Mesenchymal stem cell (in vitro differentiated cells and primary cell): ENCODE data around the gene PLGRKT.

Experiments
- DNase-seq: peaks from one replicate; pipeline ENCODE4 v3.0.0-alpha.2; 2013
- H2AFZ ChIP-seq: one replicate; pipeline ENCODE4 v1.6.1; 2013; ENCODE audit warnings: low read depth, mild to moderate bottlenecking, control low read depth, inconsistent platforms, low read length, moderate library complexity
- H2AK5ac ChIP-seq: 2 replicates; pipeline ENCODE4 v1.6.1; 2013; ENCODE audit warnings: low read length, moderate library complexity, mild to moderate bottlenecking, inconsistent platforms; ENCODE audit not compliant: severe bottlenecking
- H2BK120ac ChIP-seq: one replicate; pipeline ENCODE4 v1.6.1; 2013; ENCODE audit warnings: low read depth, mild to moderate bottlenecking, inconsistent platforms, low read length, moderate library complexity
- H2BK12ac ChIP-seq, 2 experiments: one replicate each; pipeline ENCODE4 v1.6.1; 2013; ENCODE audit warnings: inconsistent platforms in 2 of 2, low read length in 2 of 2, mild to moderate bottlenecking in 2 of 2, moderate library complexity in 2 of 2, control low read depth in 1 of 2
- H2BK15ac ChIP-seq: one replicate; pipeline ENCODE4 v1.6.1; 2013; ENCODE audit warnings: mild to moderate bottlenecking, low read depth, inconsistent platforms; ENCODE audit not compliant: poor library complexity, severe bottlenecking
- H2BK5ac ChIP-seq: 2 replicates; pipeline ENCODE4 v1.6.1; 2013; ENCODE audit warnings: low read depth, mild to moderate bottlenecking, low read length, control low read depth, inconsistent platforms; ENCODE audit not compliant: poor library complexity, severe bottlenecking
- H3K14ac ChIP-seq, 2 experiments: one replicate each; pipeline ENCODE4 v1.6.1; 2013; ENCODE audit warnings: inconsistent platforms in 2 of 2, low read length in 2 of 2, control low read depth in 1 of 2, mild to moderate bottlenecking in 1 of 2, moderate library complexity in 1 of 2
- H3K18ac ChIP-seq, 2 experiments: one replicate each; pipeline ENCODE4 v1.6.1; 2013; ENCODE audit warnings: inconsistent platforms in 2 of 2, low read length in 2 of 2, control low read depth in 1 of 2, low read depth in 1 of 2, mild to moderate bottlenecking in 1 of 2
- H3K23ac ChIP-seq, 2 experiments: one replicate each; pipeline ENCODE4 v1.6.1; 2013; ENCODE audit warnings: inconsistent platforms in 2 of 2, low read length in 2 of 2, mild to moderate bottlenecking in 2 of 2, moderate library complexity in 2 of 2, control low read depth in 1 of 2
- H3K27ac ChIP-seq: 2 replicates; pipeline ENCODE4 v1.5.1; 2013; ENCODE audit warnings: mild to moderate bottlenecking, moderate library complexity, low read length, control low read depth, inconsistent platforms; ENCODE audit not compliant: poor library complexity, severe bottlenecking
- H3K27me3 ChIP-seq, 2 experiments: 2 replicates each; pipeline versions ENCODE4 v1.6.1 to v1.7.0; 2013; ENCODE audit warnings: low read length in 2 of 2, mild to moderate bottlenecking in 2 of 2, moderate library complexity in 2 of 2, control low read depth in 1 of 2, inconsistent platforms in 1 of 2; ENCODE audit not compliant: control insufficient read depth in 1 of 2, insufficient read depth in 1 of 2
- H3K36me3 ChIP-seq, 2 experiments: 2 replicates each; pipeline versions ENCODE4 v1.6.1 to v1.7.0; 2013; ENCODE audit warnings: low read length in 2 of 2, control low read depth in 1 of 2, inconsistent platforms in 1 of 2, low read depth in 1 of 2, mild to moderate bottlenecking in 1 of 2; ENCODE audit not compliant: insufficient read depth in 2 of 2, control insufficient read depth in 1 of 2
- H3K4ac ChIP-seq, 2 experiments: one replicate each; pipeline ENCODE4 v1.6.1; 2013; ENCODE audit warnings: inconsistent platforms in 2 of 2, low read length in 2 of 2, mild to moderate bottlenecking in 2 of 2, moderate library complexity in 2 of 2, control low read depth in 1 of 2, low read depth in 1 of 2
- H3K4me1 ChIP-seq: 2 replicates; pipeline ENCODE4 v1.6.1; 2013; ENCODE audit warnings: low read depth, low read length, control low read depth; ENCODE audit not compliant: control insufficient read depth, insufficient read depth
- H3K4me2 ChIP-seq: 2 replicates; pipeline ENCODE4 v1.6.1; 2013; ENCODE audit warnings: low read length, mild to moderate bottlenecking, inconsistent platforms; ENCODE audit not compliant: poor library complexity, severe bottlenecking
- H3K4me3 ChIP-seq, 2 experiments: 2 replicates each; pipeline versions ENCODE4 v1.5.1 to v1.7.0; 2013; ENCODE audit warnings: low read length in 2 of 2, mild to moderate bottlenecking in 2 of 2, control low read depth in 1 of 2, low read depth in 1 of 2; ENCODE audit not compliant: insufficient read depth in 1 of 2
- H3K79me1 ChIP-seq: replicated peaks from 2 replicates; pipeline ENCODE4 v1.6.1; 2013; ENCODE audit warnings: mild to moderate bottlenecking, control low read depth, low read length, inconsistent platforms; ENCODE audit not compliant: poor library complexity, severe bottlenecking
- H3K9ac ChIP-seq: 2 replicates; pipeline ENCODE4 v1.7.0; 2013; ENCODE audit warnings: mild to moderate bottlenecking, low read length, moderate library complexity
- H3K9me3 ChIP-seq: 2 replicates; pipeline ENCODE4 v1.7.0; 2013; ENCODE audit warnings: mild to moderate bottlenecking, low read length; ENCODE audit not compliant: control insufficient read depth
- H4K8ac ChIP-seq: one replicate; pipeline ENCODE4 v1.6.1; 2013; ENCODE audit warnings: inconsistent platforms, mild to moderate bottlenecking, low read length, moderate library complexity
- H4K91ac ChIP-seq: one replicate; pipeline ENCODE4 v1.6.1; 2013; ENCODE audit warnings: mild to moderate bottlenecking, low read length, inconsistent platforms
- WGBS: methylation state at CpG from one replicate; pipeline ENCODE4 v1.1.7; 2013; ENCODE audit warnings: mixed read lengths; 5-methylcytosine and 5-hydroxymethylcytosine counted together

The PLGRKT gene

DNA sequence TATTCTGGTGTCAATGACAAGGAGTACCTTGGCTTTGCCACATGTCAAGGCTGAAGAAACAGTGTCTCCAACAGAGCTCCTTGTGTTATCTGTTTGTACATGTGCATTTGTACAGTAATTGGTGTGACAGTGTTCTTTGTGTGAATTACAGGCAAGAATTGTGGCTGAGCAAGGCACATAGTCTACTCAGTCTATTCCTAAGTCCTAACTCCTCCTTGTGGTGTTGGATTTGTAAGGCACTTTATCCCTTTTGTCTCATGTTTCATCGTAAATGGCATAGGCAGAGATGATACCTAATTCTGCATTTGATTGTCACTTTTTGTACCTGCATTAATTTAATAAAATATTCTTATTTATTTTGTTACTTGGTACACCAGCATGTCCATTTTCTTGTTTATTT, 32.4 kb upstream of the PLGRKT start:
- no peaks in the 10 kb centered on the region for H3K36me3 ChIP-seq
- H3K4me3 ChIP-seq, result no peak overlapping the region
- no peak overlapping the region for H2BK15ac ChIP-seq
- H3K79me1 ChIP-seq, result no peaks in the 10 kb centered on the region
- H2BK12ac ChIP-seq, result no peak overlapping the region
- peak overlapping the region in 1 of 2 experiments; percentile 40 for H3K18ac ChIP-seq
- H3K27me3 ChIP-seq, result no peaks in the 10 kb centered on the region
- H3K4ac ChIP-seq, result no peak overlapping the region
- no peak overlapping the region for H2AK5ac ChIP-seq
- H3K9me3 ChIP-seq, result no peaks in the 10 kb centered on the region
- DNase-seq, result no peak
- H4K8ac ChIP-seq, result no peak overlapping the region
- no peak overlapping the region for H2BK120ac ChIP-seq
- no peak overlapping the region for H3K4me2 ChIP-seq
- H2BK5ac ChIP-seq, result no peak overlapping the region
- WGBS, result no CpG with 5 or more reads among the region's 1 CpG
- no peak overlapping the region for H4K91ac ChIP-seq
- no peak overlapping the region for H3K23ac ChIP-seq
- H3K9ac ChIP-seq, result no peak overlapping the region
- no peak overlapping the region for H3K14ac ChIP-seq
- H3K4me1 ChIP-seq, result no peaks in the 10 kb centered on the region
- H2AFZ ChIP-seq, result no peak overlapping the region
- no peak overlapping the region for H3K27ac ChIP-seq

DNA sequence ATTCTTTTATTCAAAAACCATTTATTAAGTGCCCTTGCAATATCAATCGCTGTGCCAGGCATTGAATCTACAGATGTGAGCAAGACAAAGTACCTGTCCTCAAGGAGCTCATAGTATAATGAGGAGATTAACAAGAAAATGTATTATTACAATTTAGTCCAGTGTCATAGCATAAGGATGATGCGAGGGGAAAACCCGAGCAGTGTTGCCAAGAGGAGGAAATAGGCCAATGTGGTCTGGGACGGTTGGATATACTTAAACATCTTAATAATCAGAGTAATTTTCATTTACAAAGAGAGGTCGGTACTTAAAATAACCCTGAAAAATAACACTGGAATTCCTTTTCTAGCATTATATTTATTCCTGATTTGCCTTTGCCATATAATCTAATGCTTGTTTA, 31.1 kb upstream of the PLGRKT start:
- 100% methylated on average over 1 of the region's 5 CpGs for WGBS
- Histone ChIP-seq H3K27me3 (no peaks in the 10 kb centered on the region), H2BK12ac (no peak overlapping the region), H2BK5ac (no peak overlapping the region), H3K4me2 (no peak overlapping the region), H3K4ac (no peak overlapping the region), H2BK15ac (no peak overlapping the region), H3K9me3 (no peaks in the 10 kb centered on the region), H3K79me1 (no peaks in the 10 kb centered on the region), H3K27ac (no peak overlapping the region), H3K9ac (no peak overlapping the region), H4K91ac (no peak overlapping the region), H3K14ac (no peak overlapping the region), H2BK120ac (no peak overlapping the region), H4K8ac (no peak overlapping the region), H3K36me3 (peaks cover 0 to 4% of the 10 kb centered on the region in 2 experiments), H3K4me3 (no peak overlapping the region), H3K23ac (no peak overlapping the region), H2AK5ac (no peak overlapping the region), H3K18ac (no peak overlapping the region), H2AFZ (no peak overlapping the region), H3K4me1 (no peaks in the 10 kb centered on the region)
- DNase-seq, result no peak

DNA sequence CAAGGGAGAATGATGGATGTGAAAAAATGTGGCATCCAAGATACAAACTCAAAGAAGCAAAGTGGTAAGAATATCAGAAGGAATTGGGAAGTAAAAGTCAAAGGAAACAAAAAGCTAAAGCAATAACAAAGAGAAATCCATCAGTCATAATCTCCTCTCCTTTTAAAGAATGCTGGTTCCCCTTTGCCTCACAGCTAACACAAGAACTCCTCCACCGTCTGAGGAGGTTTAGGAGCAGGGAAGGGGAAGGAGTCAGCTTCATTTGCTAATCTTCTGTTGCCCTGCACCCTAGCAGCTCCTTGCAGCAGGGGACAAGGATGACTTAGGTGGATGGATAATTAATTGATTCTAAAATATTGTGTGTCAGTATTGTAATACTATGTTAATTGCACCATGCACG, 29.0 kb upstream of the PLGRKT start:
- Histone ChIP-seq H3K4me3 (no peak overlapping the region), H4K91ac (peak overlapping the region; percentile 43)
- WGBS, result 60% methylated on average over 1 of the region's 2 CpGs

DNA sequence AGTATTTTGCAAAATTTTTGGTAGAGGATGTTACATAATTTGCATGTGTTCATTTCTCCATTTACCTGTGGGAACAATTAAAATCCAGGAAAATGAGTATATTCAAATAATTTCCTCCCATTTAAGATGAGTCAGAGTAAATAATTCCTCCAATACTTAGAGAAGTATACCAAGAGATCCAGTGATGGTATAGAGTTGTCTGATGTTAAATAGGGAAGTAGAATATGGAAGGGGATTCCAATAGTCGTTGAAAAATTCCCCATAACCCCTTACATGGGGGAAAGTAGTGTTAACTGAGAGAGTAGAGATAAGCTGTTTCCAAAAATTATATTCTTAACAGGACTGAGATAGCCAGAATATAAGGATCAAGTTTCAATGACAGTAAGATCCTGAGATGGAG, 28.3 kb upstream of the PLGRKT start:
- H2AFZ ChIP-seq, result no peak overlapping the region
- H3K9ac ChIP-seq, result no peak overlapping the region
- H3K9me3 ChIP-seq, result no peaks in the 10 kb centered on the region
- no peak overlapping the region for H2BK15ac ChIP-seq
- H3K79me1 ChIP-seq, result no peaks in the 10 kb centered on the region
- peaks cover 0 to 4% of the 10 kb centered on the region in 2 experiments for H3K36me3 ChIP-seq
- no peak overlapping the region for H2AK5ac ChIP-seq
- H3K27me3 ChIP-seq, result no peaks in the 10 kb centered on the region
- no peak overlapping the region for H3K14ac ChIP-seq
- no peak overlapping the region for H3K23ac ChIP-seq
- H3K4me3 ChIP-seq, result no peak overlapping the region
- H3K4me1 ChIP-seq, result no peaks in the 10 kb centered on the region
- no peak overlapping the region for H2BK5ac ChIP-seq
- no CpG with 5 or more reads among the region's 1 CpG for WGBS
- no peak overlapping the region for H2BK120ac ChIP-seq
- no peak for DNase-seq
- no peak overlapping the region for H3K4ac ChIP-seq
- H3K4me2 ChIP-seq, result no peak overlapping the region
- H3K27ac ChIP-seq, result no peak overlapping the region
- no peak overlapping the region for H4K91ac ChIP-seq
- H4K8ac ChIP-seq, result no peak overlapping the region
- no peak overlapping the region for H2BK12ac ChIP-seq
- H3K18ac ChIP-seq, result no peak overlapping the region

More for the DNA sequence above, 29.0 kb upstream of the PLGRKT start:
- no peak overlapping the region for H3K9ac ChIP-seq
- H3K18ac ChIP-seq, result no peak overlapping the region
- H2BK120ac ChIP-seq, result no peak overlapping the region
- no peak overlapping the region for H3K4me2 ChIP-seq
- H2BK15ac ChIP-seq, result no peak overlapping the region
- no peak overlapping the region for H3K27ac ChIP-seq
- H3K79me1 ChIP-seq, result no peaks in the 10 kb centered on the region
- no peak overlapping the region for H2BK5ac ChIP-seq
- no peak for DNase-seq
- no peak overlapping the region for H2AFZ ChIP-seq
- peaks cover 0 to 4% of the 10 kb centered on the region in 2 experiments for H3K36me3 ChIP-seq
- no peak overlapping the region for H2AK5ac ChIP-seq
- H3K23ac ChIP-seq, result no peak overlapping the region
- no peak overlapping the region for H3K4ac ChIP-seq
- H4K8ac ChIP-seq, result no peak overlapping the region
- no peak overlapping the region for H3K14ac ChIP-seq
- H3K4me1 ChIP-seq, result no peaks in the 10 kb centered on the region
- no peak overlapping the region for H2BK12ac ChIP-seq
- no peaks in the 10 kb centered on the region for H3K9me3 ChIP-seq
- no peaks in the 10 kb centered on the region for H3K27me3 ChIP-seq
